Osteocyte (in vitro differentiated cells): ENCODE data around the gene NCAPH2. TPM values are rescaled to one million over a fixed set of nuclear protein-coding genes. Genes with fewer than 3 reads are reported as not detected.

Experiments used
- DNase-seq: peaks from one replicate; pipeline ENCODE4 v3.0.0; 2021; ENCODE audit warnings: mixed read lengths; ENCODE audit not compliant: unreplicated experiment; ENCODE audit errors: extremely low spot score
- H3K27ac Mint-ChIP-seq: one replicate; pipeline ENCODE4 v1.8.0; 2021; ENCODE audit warnings: mild to moderate bottlenecking, mixed read lengths; ENCODE audit not compliant: unreplicated experiment
- H3K27me3 Mint-ChIP-seq: one replicate; pipeline ENCODE4 v1.8.0; 2021; ENCODE audit warnings: mixed read lengths; ENCODE audit not compliant: unreplicated experiment
- H3K36me3 Mint-ChIP-seq: one replicate; pipeline ENCODE4 v1.8.0; 2021; ENCODE audit warnings: mixed read lengths; ENCODE audit not compliant: unreplicated experiment
- H3K4me1 Mint-ChIP-seq: one replicate; pipeline ENCODE4 v1.8.0; 2021; ENCODE audit warnings: mixed read lengths; ENCODE audit not compliant: unreplicated experiment
- H3K4me3 Mint-ChIP-seq: one replicate; pipeline ENCODE4 v1.8.0; 2021; ENCODE audit warnings: mild to moderate bottlenecking, moderate library complexity, mixed read lengths; ENCODE audit not compliant: unreplicated experiment
- H3K9me3 Mint-ChIP-seq: one replicate; pipeline ENCODE4 v1.8.0; 2021; ENCODE audit warnings: mixed read lengths; ENCODE audit not compliant: unreplicated experiment
- CTCF ChIP-seq: fragments of 200-600 bp; sonication (generic); IDR thresholded peaks from 2 replicates; pipeline ENCODE4 v1.5.0; 2021; ENCODE audit warnings: antibody characterized with exemption, mild to moderate bottlenecking, moderate library complexity
- total RNA-seq: library from RNA; stranded (reverse); gene quantifications from 2 replicates; pipeline ENCODE4 v1.2.1, GENCODE V29; 2021

Gene NCAPH2
- total RNA-seq, 1 donor from 2014 or later, result 47.0 TPM

DNA sequence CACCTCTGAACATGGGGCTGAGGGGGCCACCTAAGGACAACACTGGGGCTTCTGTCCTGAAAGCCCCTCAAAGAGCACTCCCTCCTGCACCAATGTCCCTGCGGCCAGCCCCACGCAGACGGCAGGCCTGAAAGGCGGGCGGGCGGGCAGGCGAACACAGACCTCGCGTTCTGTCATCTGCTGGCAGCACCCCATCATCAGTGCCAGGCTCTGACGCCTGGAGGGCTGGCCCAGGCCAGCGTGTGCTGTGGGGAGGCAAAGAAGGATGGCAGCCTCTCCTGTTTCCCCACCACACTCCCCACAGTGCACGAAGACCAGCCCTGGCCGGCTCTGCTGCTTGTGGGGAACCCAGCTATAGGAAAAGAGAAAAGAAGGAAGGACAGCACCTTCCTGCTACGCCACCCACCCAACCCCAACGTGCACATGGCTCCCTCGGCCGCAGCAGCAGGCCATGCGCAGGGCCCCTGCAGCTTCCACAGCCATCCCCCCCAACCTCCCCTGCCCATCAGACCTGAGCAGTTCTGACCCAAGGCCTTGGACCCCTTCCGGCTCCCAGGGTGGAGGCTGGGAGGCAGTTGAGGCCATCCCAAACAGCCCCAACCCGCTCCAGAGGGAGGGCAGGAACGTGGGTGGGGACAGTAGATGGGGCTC lies 36.7 kb upstream of the NCAPH2 start:
- Mint-ChIP-seq H3K36me3 (peaks cover 5% of the 10 kb centered on the region), H3K4me1 (peaks cover 37% of the 10 kb centered on the region), H3K27me3 (no peaks in the 10 kb centered on the region), H3K9me3 (no peaks in the 10 kb centered on the region), H3K27ac (no peak overlapping the region), H3K4me3 (no peak overlapping the region)
- DNase-seq, result no peak
- TF ChIP-seq CTCF, result no peak

DNA sequence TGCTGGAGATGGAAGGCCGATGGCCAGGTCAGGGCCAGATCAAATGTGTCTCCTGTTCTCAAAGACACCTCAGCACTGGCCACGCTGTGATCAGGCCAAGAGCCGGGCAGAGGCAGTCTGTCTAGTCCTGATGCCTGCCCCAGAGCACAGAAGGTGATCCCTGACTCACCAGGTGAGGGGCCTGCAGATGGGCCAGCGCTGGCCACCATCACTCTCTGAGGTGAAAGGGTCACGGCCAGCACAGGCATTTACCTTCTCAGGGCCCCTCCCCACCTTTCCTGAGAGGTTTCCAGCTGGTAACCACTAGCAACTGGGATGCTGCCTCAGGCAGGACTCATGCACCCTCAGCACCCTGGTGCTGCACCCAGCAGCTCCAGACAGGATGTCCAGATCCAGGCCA lies 36.1 kb upstream of the NCAPH2 start:
- Mint-ChIP-seq H3K27ac (no peak overlapping the region), H3K9me3 (no peaks in the 10 kb centered on the region), H3K27me3 (no peaks in the 10 kb centered on the region), H3K36me3 (no peaks in the 10 kb centered on the region), H3K4me1 (peaks cover 37% of the 10 kb centered on the region), H3K4me3 (no peak overlapping the region)
- TF ChIP-seq CTCF, result no peak
- DNase-seq, result no peak

GRCh38 chr22:50473088-50473487 lies 34.9 kb upstream of the NCAPH2 start:
- peaks cover 37% of the 10 kb centered on the region for H3K4me1 Mint-ChIP-seq
- no peaks in the 10 kb centered on the region for H3K9me3 Mint-ChIP-seq
- TF ChIP-seq CTCF, result peak; percentile 26
- H3K27me3 Mint-ChIP-seq, result no peaks in the 10 kb centered on the region
- no peaks in the 10 kb centered on the region for H3K36me3 Mint-ChIP-seq
- no peak for DNase-seq
- H3K27ac Mint-ChIP-seq, result peak overlapping the region; percentile 88
- peak overlapping the region; percentile 90 for H3K4me3 Mint-ChIP-seq

DNA sequence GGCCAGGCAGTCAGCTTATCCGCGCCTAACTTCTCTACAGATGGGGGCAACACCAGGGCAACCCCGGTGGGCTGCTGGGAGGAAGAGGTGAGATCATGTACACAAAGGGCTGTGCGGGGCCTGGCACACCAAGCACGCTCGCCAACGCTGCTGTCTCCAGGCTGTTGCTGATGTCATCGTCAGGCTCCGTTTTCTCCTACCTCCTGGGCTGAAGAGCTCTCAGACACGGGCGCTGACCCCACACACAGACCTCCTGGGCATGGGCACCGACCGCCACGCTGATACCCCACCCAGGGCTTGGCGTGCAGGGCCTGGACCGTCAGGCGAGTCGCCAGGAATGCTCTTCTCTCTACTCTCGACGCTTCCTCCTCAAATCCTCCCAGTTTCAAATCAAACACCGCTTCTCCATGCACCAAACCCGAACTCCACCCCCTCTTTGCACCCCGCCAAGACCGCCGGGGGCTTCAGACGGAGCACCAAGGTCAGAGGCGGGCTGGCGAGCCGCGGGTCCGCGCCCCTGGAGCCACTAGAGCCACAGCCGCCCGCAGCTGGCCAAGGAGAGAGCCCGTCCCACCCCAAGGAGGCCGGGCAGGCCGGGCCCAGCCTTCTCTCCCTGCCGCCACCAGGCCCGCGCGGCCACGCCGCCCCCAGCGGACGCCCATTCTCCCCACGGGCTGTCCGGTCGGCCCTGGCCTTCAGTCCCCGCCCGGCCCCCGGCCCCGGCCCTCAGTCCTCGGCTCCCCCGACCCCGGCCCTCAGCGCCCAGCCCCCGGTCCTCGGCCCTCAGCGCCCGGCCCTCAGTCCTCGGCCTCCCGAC lies 34.0 kb upstream of the NCAPH2 start:
- peak overlapping the region; percentile 90 for H3K4me3 Mint-ChIP-seq
- no peaks in the 10 kb centered on the region for H3K9me3 Mint-ChIP-seq
- H3K36me3 Mint-ChIP-seq, result no peaks in the 10 kb centered on the region
- TF ChIP-seq CTCF, result no peak
- H3K27me3 Mint-ChIP-seq, result no peaks in the 10 kb centered on the region
- DNase-seq, result no peak
- peaks cover 37% of the 10 kb centered on the region for H3K4me1 Mint-ChIP-seq
- peak overlapping the region; percentile 88 for H3K27ac Mint-ChIP-seq
